Loucy (cell line): ENCODE measurements around the gene PYCR2.

Experiments
- H2AFZ ChIP-seq: fragments of 200-600 bp; sonication (generic); 2 replicates; pipeline ENCODE4 v1.6.0; 2016; ENCODE audit warnings: antibody characterized with exemption, mild to moderate bottlenecking, low read length, moderate library complexity
- H3F3A ChIP-seq: fragments of 200-600 bp; 2 replicates; pipeline ENCODE4 v1.6.0; 2016; ENCODE audit warnings: antibody characterized with exemption, low read depth, mild to moderate bottlenecking
- H3K27me3 ChIP-seq: fragments of 200-600 bp; sonication (generic); 2 replicates; pipeline ENCODE4 v1.6.1; 2014; ENCODE audit warnings: low read length, mild to moderate bottlenecking; ENCODE audit not compliant: insufficient read depth, poor library complexity, severe bottlenecking
- H3K36me3 ChIP-seq: fragments of 200-600 bp; sonication (generic); 2 replicates; pipeline ENCODE4 v1.6.1; 2016; ENCODE audit warnings: low read length; ENCODE audit not compliant: insufficient read depth
- H3K4me1 ChIP-seq: fragments of 200-600 bp; sonication (generic); 2 replicates; pipeline ENCODE4 v1.5.1; 2014; ENCODE audit warnings: low read length, mild to moderate bottlenecking; ENCODE audit not compliant: insufficient read depth, poor library complexity, severe bottlenecking
- H3K4me2 ChIP-seq: fragments of 200-600 bp; sonication (generic); 2 replicates; pipeline ENCODE4 v1.6.0; 2014; ENCODE audit warnings: antibody characterized with exemption, low read length, low read depth, mild to moderate bottlenecking; ENCODE audit not compliant: poor library complexity, severe bottlenecking
- H3K4me3 ChIP-seq: fragments of 200-600 bp; sonication (generic); 2 replicates; pipeline ENCODE4 v1.5.1; 2014; ENCODE audit warnings: low read length, mild to moderate bottlenecking, mixed read lengths; ENCODE audit not compliant: poor library complexity, severe bottlenecking
- H3K79me2 ChIP-seq: fragments of 200-600 bp; sonication (generic); 2 replicates; pipeline ENCODE4 v1.6.1; 2014; ENCODE audit warnings: low read length; ENCODE audit not compliant: insufficient read depth
- H3K9ac ChIP-seq: fragments of 200-600 bp; sonication (generic); 2 replicates; pipeline ENCODE4 v1.6.0; 2014; ENCODE audit warnings: mild to moderate bottlenecking, low read depth, low read length, moderate library complexity; ENCODE audit not compliant: poor library complexity, severe bottlenecking
- H3K9me2 ChIP-seq: fragments of 200-600 bp; sonication (generic); replicated peaks from 2 replicates; pipeline ENCODE4 v1.6.1; 2016; ENCODE audit warnings: low read depth, low read length, mixed read lengths
- H3K9me3 ChIP-seq: fragments of 200-600 bp; sonication (generic); 2 replicates; pipeline ENCODE4 v1.6.1; 2014; ENCODE audit warnings: mild to moderate bottlenecking, antibody characterized with exemption, low read length, low read depth; ENCODE audit not compliant: insufficient read depth
- H4K20me1 ChIP-seq: fragments of 200-600 bp; sonication (generic); 2 replicates; pipeline ENCODE4 v1.6.0; 2014; ENCODE audit warnings: antibody characterized with exemption, low read length, mild to moderate bottlenecking; ENCODE audit not compliant: insufficient read depth, poor library complexity, severe bottlenecking
- CTCF ChIP-seq: fragments of 200-600 bp; sonication (generic); conservative IDR thresholded peaks from 2 replicates; pipeline ENCODE4 v1.5.1; 2014; ENCODE audit warnings: mild to moderate bottlenecking, antibody characterized with exemption, low read length
- EZH2phosphoT487 ChIP-seq: fragments of 200-600 bp; IDR thresholded peaks from 2 replicates; pipeline ENCODE4 v1.6.1; 2018; ENCODE audit warnings: antibody characterized with exemption, mild to moderate bottlenecking, moderate library complexity, borderline replicate concordance

PYCR2 gene

GRCh38 chr1:225953315-225953714 lies 29.3 kb upstream of the PYCR2 start:
- TF ChIP-seq CTCF, result no peak
- TF ChIP-seq EZH2phosphoT487, result no peak

GRCh38 chr1:225950905-225951497 lies 27.0 kb upstream of the PYCR2 start:
- H3K9me3 ChIP-seq, result no peaks in the 10 kb centered on the region
- TF ChIP-seq EZH2phosphoT487 (no peak), CTCF (no peak)
- no peaks in the 10 kb centered on the region for H3K9me2 ChIP-seq
- no peak overlapping the region for H3K9ac ChIP-seq
- no peak overlapping the region for H3K4me3 ChIP-seq
- no peak overlapping the region for H3K4me2 ChIP-seq
- H2AFZ ChIP-seq, result no peak overlapping the region
- no peaks in the 10 kb centered on the region for H3K79me2 ChIP-seq
- H3K36me3 ChIP-seq, result no peaks in the 10 kb centered on the region
- H4K20me1 ChIP-seq, result no peaks in the 10 kb centered on the region
- H3K4me1 ChIP-seq, result no peaks in the 10 kb centered on the region
- no peaks in the 10 kb centered on the region for H3K27me3 ChIP-seq
- H3F3A ChIP-seq, result no peaks in the 10 kb centered on the region

More at GRCh38 chr1:225953315-225953714, 29.3 kb upstream of the PYCR2 start:
- Histone ChIP-seq H3K9me3 (no peaks in the 10 kb centered on the region), H3F3A (no peaks in the 10 kb centered on the region), H3K4me3 (no peak overlapping the region), H3K27me3 (no peaks in the 10 kb centered on the region), H3K9ac (no peak overlapping the region), H3K4me1 (no peaks in the 10 kb centered on the region), H2AFZ (no peak overlapping the region), H4K20me1 (no peaks in the 10 kb centered on the region), H3K4me2 (no peak overlapping the region), H3K9me2 (no peaks in the 10 kb centered on the region), H3K36me3 (no peaks in the 10 kb centered on the region), H3K79me2 (no peaks in the 10 kb centered on the region)

- H3K9me2 ChIP-seq, result no peaks in the 10 kb centered on the region
- H3K9me3 ChIP-seq, result no peaks in the 10 kb centered on the region
- TF ChIP-seq CTCF, result no peak
- TF ChIP-seq EZH2phosphoT487, result no peak
- H3K4me1 ChIP-seq, result peaks cover 9% of the 10 kb centered on the region
- H2AFZ ChIP-seq, result no peak overlapping the region
- no peak overlapping the region for H3K4me3 ChIP-seq
- no peaks in the 10 kb centered on the region for H4K20me1 ChIP-seq
- H3K27me3 ChIP-seq, result no peaks in the 10 kb centered on the region
- no peak overlapping the region for H3K4me2 ChIP-seq
- H3K9ac ChIP-seq, result no peak overlapping the region
- no peaks in the 10 kb centered on the region for H3F3A ChIP-seq
- H3K36me3 ChIP-seq, result no peaks in the 10 kb centered on the region
- H3K79me2 ChIP-seq, result no peaks in the 10 kb centered on the region
Measured at GRCh38 chr1:225949041-225949440, 25.0 kb upstream of the PYCR2 start.
